ENCODE data around the gene TAGAP. TPM values are rescaled to one million over a fixed set of nuclear protein-coding genes. Genes with fewer than 3 reads are reported as not detected.
A peak's percentile ranks its signal among the peaks of the same experiment; 100 is the strongest.

Gene TAGAP
- total and polyA plus RNA-seq, 9 of the 15 experiments (the other 6 are each of a cell fraction or from before 2014, with no cell fraction given) = 0.07 TPM; not detected in 8

- Histone ChIP-seq H3K9me3 (replicated peaks; ENCODE audit: control insufficient read depth, insufficient read depth, low read depth, low read length) (no peaks in the 10 kb centered on the region), H3K9me1 (ENCODE audit: control insufficient read depth, insufficient read depth, low read length) (no peaks in the 10 kb centered on the region), H3K27ac (ENCODE audit: extremely low read depth, low read depth, low read length) (peak within 1 kb of the TSS; percentile 90), H3K9ac (ENCODE audit: insufficient read depth in 1 of 2, low read depth in 2 of 2, low read length in 2 of 2) (peak within 1 kb of the TSS; percentile 83 to 96), H3K36me3 (ENCODE audit: control insufficient read depth, insufficient read depth, low read length) (no peaks in the 10 kb centered on the region), H3K4me2 (ENCODE audit: insufficient read depth, low read length) (peak within 1 kb of the TSS; percentile 92), H3K79me2 (ENCODE audit: control insufficient read depth, insufficient read depth, low read length) (peaks cover 10% of the 10 kb centered on the region; the same call in 2 of the 3 replicates), H2AFZ (ENCODE audit: low read depth, low read length) (peak within 1 kb of the TSS; percentile 96), H4K20me1 (replicated peaks; ENCODE audit: control insufficient read depth, insufficient read depth, low read length) (no peaks in the 10 kb centered on the region), H3K4me1 (replicated peaks in 1 of 2; ENCODE audit: control insufficient read depth in 2 of 2, insufficient read depth in 2 of 2, low read length in 2 of 2) (peaks cover 9 to 22% of the 10 kb centered on the region in 2 experiments; a peak in 4 of 5 replicates), H3K4me3 (peak within 1 kb of the TSS; percentile 68), H3K27me3 (ENCODE audit: control insufficient read depth in 2 of 2, insufficient read depth in 2 of 2, low read length in 2 of 2) (no peaks in the 10 kb centered on the region)
- CTCF ChIA-PET (ENCODE audit: low intra/inter-chr PET ratio) = interaction anchor here (0.9 kb wide), 1 partner anchor 206 kb away, joined by 3 read pairs; no protein-coding TSS in a partner anchor
- WGBS (ENCODE audit: insufficient coverage, low coverage, missing lambda C conversion rate) = under 1% methylated on average over 50 of the region's 50 CpGs
- TSS peak; percentile 65 for BruUV-seq (replicated peaks)
- ATAC-seq = peak; percentile 98
- POLR2A ChIA-PET = interaction anchor here (0.6 to 1.6 kb wide), 18 partner anchors 9 to 1121 kb away, joined by 3 to 7 read pairs (median 4); partner anchors contain the start of gene EZR
- peak; percentile 99 for DNase-seq (ENCODE audit: extremely low read depth in 1 of 4, low spot score in 3 of 4)
- intact Hi-C loops (cut with micrococcal nuclease) = no loop called here
- FAIRE-seq = peak; percentile 97
- in situ Hi-C loops (cut with MboI) = loop anchor here (5.0 to 25.0 kb wide), 2 partner anchors 107 to 288 kb away; no protein-coding TSS in a partner anchor
- TF ChIP-seq ZNF24 (IDR thresholded peaks at IDR 0.05) (peak; percentile 67; the same call in 1 of the 2 replicates), ZNF280A (IDR thresholded peaks at IDR 0.05; ENCODE audit: low read depth, partially characterized antibody) (no peak), TEAD4 (IDR thresholded peaks at IDR 0.05; ENCODE audit: low read length) (peak; percentile 71), TEAD4 (CRISPR knock-in tag; IDR thresholded peaks at IDR 0.05; ENCODE audit: borderline replicate concordance) (no peak), HBP1 (CRISPR knock-in tag; IDR thresholded peaks at IDR 0.05) (0 out of 2 replicates have a peak, but pooled peaks have one; percentile 60), HMG20B (CRISPR knock-in tag; IDR thresholded peaks at IDR 0.05) (no peak), TEAD1 (CRISPR knock-in tag; IDR thresholded peaks at IDR 0.05) (peak; percentile 84 to 96), MLLT1 (IDR thresholded peaks at IDR 0.05) (peak; percentile 36 to 77; a peak in 2 of 4 replicates), ZNF197 (CRISPR knock-in tag; IDR thresholded peaks at IDR 0.05; ENCODE audit: low read depth) (no peak), ZNF583 (CRISPR knock-in tag; IDR thresholded peaks at IDR 0.05) (0 out of 2 replicates have a peak, but pooled peaks have one; percentile 64), NR2C1 (IDR thresholded peaks at IDR 0.05) (peak; percentile 36; the same call in 1 of the 2 replicates), NR2C1 (tag; IDR thresholded peaks at IDR 0.05) (peak; percentile 56)
- TF ChIP-seq, protein P1, sequence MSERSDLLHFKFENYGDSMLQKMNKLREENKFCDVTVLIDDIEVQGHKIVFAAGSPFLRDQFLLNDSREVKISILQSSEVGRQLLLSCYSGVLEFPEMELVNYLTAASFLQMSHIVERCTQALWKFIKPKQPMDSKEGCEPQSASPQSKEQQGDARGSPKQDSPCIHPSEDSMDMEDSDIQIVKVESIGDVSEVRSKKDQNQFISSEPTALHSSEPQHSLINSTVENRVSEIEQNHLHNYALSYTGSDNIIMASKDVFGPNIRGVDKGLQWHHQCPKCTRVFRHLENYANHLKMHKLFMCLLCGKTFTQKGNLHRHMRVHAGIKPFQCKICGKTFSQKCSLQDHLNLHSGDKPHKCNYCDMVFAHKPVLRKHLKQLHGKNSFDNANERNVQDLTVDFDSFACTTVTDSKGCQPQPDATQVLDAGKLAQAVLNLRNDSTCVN (CRISPR knock-in tag; IDR thresholded peaks at IDR 0.05) = peak; percentile 81; the same call in 1 of the 2 replicates
- TF ChIP-seq, protein P2, sequence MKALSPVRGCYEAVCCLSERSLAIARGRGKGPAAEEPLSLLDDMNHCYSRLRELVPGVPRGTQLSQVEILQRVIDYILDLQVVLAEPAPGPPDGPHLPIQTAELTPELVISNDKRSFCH (CRISPR knock-in tag; IDR thresholded peaks at IDR 0.05) = no peak
- TF ChIP-seq, protein P2 (tag; IDR thresholded peaks at IDR 0.05) = peak; percentile 87
These were observed 45.0 kb downstream of the TAGAP start, which contains the start of gene RSPH3 for GRCh38 chr6:158999666-159000403. RSPH3 (minus strand) TSS chr6:159000202; CDS start chr6:158999550, 652 bp downstream.
